ENCODE results near the gene LUZP2. TPM values are rescaled to one million over a fixed set of nuclear protein-coding genes. Genes with fewer than 3 reads are reported as not detected.

Gene LUZP2
- polyA plus RNA-seq, 1 donor from 2014 or later: 15.5 TPM

DNA sequence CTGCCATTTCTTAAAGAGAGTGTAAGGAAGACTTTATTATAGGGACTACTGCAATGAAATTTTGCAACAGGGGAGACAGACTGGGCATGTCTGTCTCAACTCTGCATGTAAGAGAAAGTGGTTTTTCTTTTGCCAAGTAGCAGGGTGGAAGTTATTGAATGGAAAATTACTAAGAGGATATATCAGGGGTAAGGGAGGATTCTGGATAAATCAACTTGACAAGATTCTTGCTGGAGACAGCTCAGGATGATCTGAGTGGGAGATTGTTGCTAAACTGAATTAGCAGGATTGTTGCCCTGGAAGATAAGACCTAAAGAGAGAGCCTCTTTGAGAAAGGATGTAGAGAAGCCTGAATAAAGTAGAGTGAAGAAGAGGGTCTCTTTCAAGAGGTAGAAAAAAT lies 145.8 kb downstream of the LUZP2 start:
- H3K9me3 ChIP-seq (ENCODE audit: low read length): no peaks in the 10 kb centered on the region
- TF ChIP-seq MXI1 (conservative IDR thresholded peaks at IDR 0.05; ENCODE audit: poor library complexity, severe bottlenecking) (no peak), SMC3 (conservative IDR thresholded peaks at IDR 0.05; ENCODE audit: poor library complexity) (no peak)

GRCh38 chr11:24645563-24645962 lies 148.7 kb downstream of the LUZP2 start:
- Histone ChIP-seq H3K9ac (ENCODE audit: low read length) (no peak overlapping the region), H4K20me1 (ENCODE audit: insufficient read depth) (no peaks in the 10 kb centered on the region), H2AFZ (ENCODE audit: low read depth, low read length) (no peak overlapping the region), H3K9me3 (ENCODE audit: low read length) (no peaks in the 10 kb centered on the region), H3K79me2 (replicated peaks; ENCODE audit: insufficient read depth, low read length) (no peaks in the 10 kb centered on the region), H3K36me3 (ENCODE audit: insufficient read depth, low read length) (no peaks in the 10 kb centered on the region), H3K4me3 (ENCODE audit: low read length) (no peak overlapping the region), H3K27me3 (ENCODE audit: insufficient read depth, low read depth, low read length) (no peaks in the 10 kb centered on the region), H3K9me2 (ENCODE audit: insufficient read depth, low read length) (no peaks in the 10 kb centered on the region), H3K27ac (ENCODE audit: low read length) (no peak overlapping the region), H3F3A (ENCODE audit: insufficient read depth, low read length, poor library complexity, severe bottlenecking) (no peaks in the 10 kb centered on the region), H3K4me2 (ENCODE audit: low read length) (no peak overlapping the region)
- TF ChIP-seq TAF1 (IDR thresholded peaks at IDR 0.05; ENCODE audit: low read depth): no peak
- TF ChIP-seq REST (IDR thresholded peaks at IDR 0.05; ENCODE audit: borderline replicate concordance): no peak
- no peak for TF ChIP-seq MXI1 (conservative IDR thresholded peaks at IDR 0.05; ENCODE audit: poor library complexity, severe bottlenecking)
- TF ChIP-seq EZH2 (IDR thresholded peaks at IDR 0.05; ENCODE audit: borderline replicate concordance, insufficient read depth, low read length, poor library complexity, severe bottlenecking): no peak
- no peak for TF ChIP-seq SMC3 (conservative IDR thresholded peaks at IDR 0.05; ENCODE audit: poor library complexity)
- TF ChIP-seq POLR2AphosphoS5 (IDR thresholded peaks at IDR 0.05): no peak
- no peak for TF ChIP-seq CTCF (IDR thresholded peaks at IDR 0.05; ENCODE audit: poor library complexity, severe bottlenecking)
- no peak for TF ChIP-seq EP300 (conservative IDR thresholded peaks at IDR 0.05; ENCODE audit: poor library complexity, severe bottlenecking)
- TF ChIP-seq RAD21 (conservative IDR thresholded peaks at IDR 0.05): no peak

More for the DNA sequence above, 145.8 kb downstream of the LUZP2 start:
- Histone ChIP-seq H3K27me3 (ENCODE audit: insufficient read depth, low read depth, low read length) (no peaks in the 10 kb centered on the region), H3K9me2 (ENCODE audit: insufficient read depth, low read length) (no peaks in the 10 kb centered on the region), H3F3A (ENCODE audit: insufficient read depth, low read length, poor library complexity, severe bottlenecking) (no peaks in the 10 kb centered on the region), H3K27ac (ENCODE audit: low read length) (no peak overlapping the region), H3K4me2 (ENCODE audit: low read length) (no peak overlapping the region), H3K36me3 (ENCODE audit: insufficient read depth, low read length) (no peaks in the 10 kb centered on the region), H3K4me3 (ENCODE audit: low read length) (no peak overlapping the region), H4K20me1 (ENCODE audit: insufficient read depth) (no peaks in the 10 kb centered on the region), H3K9ac (ENCODE audit: low read length) (no peak overlapping the region), H3K79me2 (replicated peaks; ENCODE audit: insufficient read depth, low read length) (no peaks in the 10 kb centered on the region), H2AFZ (ENCODE audit: low read depth, low read length) (no peak overlapping the region)

DNA sequence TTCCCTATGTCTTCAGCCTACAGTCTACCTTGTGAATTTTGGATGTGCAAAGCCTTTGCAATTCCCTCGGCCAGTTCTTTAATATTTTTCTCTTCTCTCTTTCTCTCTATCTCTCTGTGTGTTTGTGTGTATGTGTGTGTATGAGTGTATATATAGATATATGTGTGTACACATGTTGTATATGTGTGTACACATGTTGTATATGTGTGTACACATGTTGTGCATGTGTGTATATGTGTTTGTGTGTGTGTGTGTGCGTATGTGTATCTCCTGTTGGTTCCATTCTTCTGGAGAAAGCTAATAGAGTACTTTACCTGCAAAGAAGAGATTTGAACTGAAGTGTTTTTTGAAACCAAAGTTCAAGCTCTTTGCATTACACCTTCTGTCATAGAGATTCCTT lies 155.0 kb downstream of the LUZP2 start:
- no peaks in the 10 kb centered on the region for H3K79me2 ChIP-seq (replicated peaks; ENCODE audit: insufficient read depth, low read length)
- no peak overlapping the region for H2AFZ ChIP-seq (ENCODE audit: low read depth, low read length)
- H3K36me3 ChIP-seq (ENCODE audit: insufficient read depth, low read length): no peaks in the 10 kb centered on the region
- H3K4me3 ChIP-seq (ENCODE audit: low read length): no peak overlapping the region
- H3F3A ChIP-seq (ENCODE audit: insufficient read depth, low read length, poor library complexity, severe bottlenecking): no peaks in the 10 kb centered on the region
- H3K27me3 ChIP-seq (ENCODE audit: insufficient read depth, low read depth, low read length): no peaks in the 10 kb centered on the region
- no peaks in the 10 kb centered on the region for H4K20me1 ChIP-seq (ENCODE audit: insufficient read depth)
- no peak for TF ChIP-seq EZH2 (IDR thresholded peaks at IDR 0.05; ENCODE audit: borderline replicate concordance, insufficient read depth, low read length, poor library complexity, severe bottlenecking)
- TF ChIP-seq POLR2AphosphoS5 (IDR thresholded peaks at IDR 0.05): no peak
- no peak for TF ChIP-seq REST (IDR thresholded peaks at IDR 0.05; ENCODE audit: borderline replicate concordance)
- TF ChIP-seq TAF1 (IDR thresholded peaks at IDR 0.05; ENCODE audit: low read depth): no peak
- no peak for TF ChIP-seq RAD21 (conservative IDR thresholded peaks at IDR 0.05)
- no peak for TF ChIP-seq SMC3 (conservative IDR thresholded peaks at IDR 0.05; ENCODE audit: poor library complexity)
- no peak for TF ChIP-seq EP300 (conservative IDR thresholded peaks at IDR 0.05; ENCODE audit: poor library complexity, severe bottlenecking)
- TF ChIP-seq CTCF (IDR thresholded peaks at IDR 0.05; ENCODE audit: poor library complexity, severe bottlenecking): no peak
- TF ChIP-seq MXI1 (conservative IDR thresholded peaks at IDR 0.05; ENCODE audit: poor library complexity, severe bottlenecking): no peak
- H3K4me2 ChIP-seq (ENCODE audit: low read length): no peak overlapping the region
- H3K9me2 ChIP-seq (ENCODE audit: insufficient read depth, low read length): no peaks in the 10 kb centered on the region
- H3K9ac ChIP-seq (ENCODE audit: low read length): no peak overlapping the region
- H3K9me3 ChIP-seq (ENCODE audit: low read length): no peaks in the 10 kb centered on the region
- no peak overlapping the region for H3K27ac ChIP-seq (ENCODE audit: low read length)

Data from neural cell (in vitro differentiated cells).